GM18505 (cell line): ENCODE results near the gene TPM3.
A peak's percentile ranks its signal among the peaks of the same experiment; 100 is the strongest.
"Not testable (repeated sequence)": the region's sequence is repeated elsewhere in the genome, so short reads cannot be mapped to it uniquely, and the experiment has no call there.

Source experiments
- ATAC-seq: cut with Tn5 transposase; IDR thresholded peaks from one replicate; pipeline ENCODE4 v1.9.1; 2021; ENCODE audit not compliant: unreplicated experiment
- POLR2A ChIP-seq: IDR thresholded peaks from 4 replicates; pipeline ENCODE4 v1.6.1; 2011; ENCODE audit warnings: borderline replicate concordance; ENCODE audit not compliant: insufficient read depth, insufficient read length; ENCODE audit errors: extremely low read depth

TPM3 gene

DNA sequence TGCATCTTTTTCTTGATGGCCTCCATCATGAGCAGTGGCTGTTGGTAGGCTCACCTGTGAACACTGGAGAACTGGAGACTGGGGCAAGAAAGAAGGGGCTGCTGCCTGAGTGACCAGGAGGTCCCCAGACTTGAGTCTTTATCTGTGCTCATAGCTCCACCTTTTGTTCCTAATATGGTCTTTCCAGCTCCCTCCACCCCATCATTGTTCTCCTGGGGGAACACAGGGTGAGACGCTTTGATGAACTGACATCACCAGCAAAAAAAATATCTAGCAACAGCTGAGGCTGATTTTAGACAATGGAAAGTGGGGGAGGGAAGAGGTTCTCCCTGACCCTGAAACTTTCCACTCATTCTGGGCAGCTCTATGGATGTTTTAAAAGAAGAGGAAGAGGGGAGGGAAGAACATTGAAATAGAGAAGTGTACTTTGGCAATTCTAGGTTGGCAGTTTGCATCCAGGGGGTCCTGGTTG lies at the start of gene TPM3:
Gene TPM3, minus strand, starts transcription at position 111 of the 472 bp plus-strand sequence. Its CDS starts 82 bp downstream, at position 29.
- ATAC-seq = no peak
- no peak for TF ChIP-seq POLR2A

- no peak for TF ChIP-seq POLR2A
- no peak for ATAC-seq
These were observed 48.5 kb upstream of the TPM3 start for GRCh38 chr1:154240294-154240833.

GRCh38 chr1:154239491-154239890 lies 47.6 kb upstream of the TPM3 start:
- no peak for TF ChIP-seq POLR2A
- no peak for ATAC-seq

DNA sequence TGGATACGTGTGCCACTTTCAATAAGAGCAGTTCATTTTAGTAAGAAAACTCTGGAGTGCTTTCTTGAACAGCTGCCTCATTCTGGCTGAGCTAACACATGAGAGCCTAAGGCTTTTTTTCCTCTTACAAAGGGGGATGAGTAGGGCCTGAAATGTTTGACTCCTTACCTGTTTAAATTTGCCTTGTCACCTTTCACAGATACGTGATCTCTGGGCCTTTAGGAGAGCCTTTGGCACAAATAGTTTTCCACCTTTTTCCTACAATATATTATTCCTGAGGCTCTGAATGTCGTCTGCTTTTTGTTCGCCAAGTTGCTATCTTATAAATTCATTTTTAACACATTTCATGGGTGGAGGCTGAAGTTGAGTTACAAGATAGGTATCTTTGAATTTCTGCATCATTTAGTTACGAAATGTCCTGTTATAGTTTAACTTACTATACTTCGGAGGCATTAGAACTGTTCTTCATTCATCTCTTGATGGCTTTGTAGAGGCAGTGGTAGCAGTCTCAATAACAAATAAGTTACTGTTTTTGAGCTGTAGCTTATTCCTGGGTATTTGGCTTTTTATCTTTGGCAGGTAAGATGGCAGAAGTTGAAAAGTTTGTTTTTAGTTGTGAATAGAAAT lies 46.1 kb upstream of the TPM3 start:
- no peak for TF ChIP-seq POLR2A
- no peak for ATAC-seq

DNA sequence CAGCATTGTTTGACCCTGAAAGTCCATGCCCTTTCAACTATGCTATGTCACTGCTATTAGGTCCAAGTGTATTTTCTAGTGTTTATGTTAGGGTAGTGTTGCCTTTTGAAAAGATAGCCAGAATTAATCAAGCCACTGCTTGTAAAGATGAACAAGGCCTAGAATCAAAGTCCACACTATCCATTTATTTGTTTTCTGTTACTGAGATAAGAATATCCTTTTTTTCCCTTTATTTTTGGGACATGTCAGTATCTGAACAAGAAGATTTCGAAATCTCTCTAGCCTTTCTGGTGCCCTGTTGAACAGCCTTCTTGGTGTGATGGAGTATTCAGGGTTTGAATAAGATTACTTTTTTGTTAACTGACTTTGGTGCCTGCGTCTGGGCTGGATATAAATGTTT lies 45.5 kb upstream of the TPM3 start:
- ATAC-seq = no peak
- no peak for TF ChIP-seq POLR2A

GRCh38 chr1:154236855-154237254 lies 45.0 kb upstream of the TPM3 start:
- no peak for ATAC-seq
- TF ChIP-seq POLR2A = no peak

DNA sequence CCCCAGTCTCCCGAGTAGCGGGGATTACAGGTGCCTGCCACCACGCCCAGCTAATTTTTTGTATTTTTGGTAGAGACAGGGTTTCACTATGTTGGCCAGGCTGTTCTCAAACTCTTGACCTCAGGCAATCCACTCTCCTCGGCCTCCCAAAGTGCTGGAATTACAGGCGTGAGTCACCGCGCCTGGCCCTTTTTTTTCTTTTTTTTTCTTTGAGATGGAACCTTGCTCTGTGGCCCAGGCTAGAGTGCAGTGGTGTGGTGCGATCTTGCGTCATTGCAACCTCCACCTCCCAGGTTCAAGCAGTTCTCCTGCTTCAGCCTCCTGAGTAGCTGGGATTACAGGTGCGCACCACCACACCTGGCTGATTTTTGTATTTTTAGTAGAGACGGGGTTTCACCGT lies 41.2 kb upstream of the TPM3 start:
- not testable (repeated sequence) for ATAC-seq

DNA sequence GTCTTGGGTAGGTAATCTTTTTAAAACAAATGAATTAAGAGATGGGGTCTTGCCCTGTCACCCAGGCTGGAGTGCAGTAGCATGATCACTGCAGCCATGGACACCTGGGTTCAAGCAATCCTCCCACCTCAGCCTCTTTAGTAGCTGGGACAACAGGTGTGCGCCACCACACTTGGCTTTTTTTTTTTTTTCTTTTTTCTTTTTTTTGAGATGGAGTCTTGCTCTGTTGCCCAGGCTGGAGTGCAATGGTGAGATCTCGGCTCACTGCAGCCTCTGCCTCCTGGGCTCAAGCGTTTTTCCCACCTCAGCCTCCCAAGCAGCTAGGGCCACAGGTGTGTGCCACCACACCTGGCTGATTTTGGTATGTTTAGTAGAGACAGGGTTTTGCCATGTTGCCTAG lies 39.2 kb upstream of the TPM3 start:
- ATAC-seq = not testable (repeated sequence)

DNA sequence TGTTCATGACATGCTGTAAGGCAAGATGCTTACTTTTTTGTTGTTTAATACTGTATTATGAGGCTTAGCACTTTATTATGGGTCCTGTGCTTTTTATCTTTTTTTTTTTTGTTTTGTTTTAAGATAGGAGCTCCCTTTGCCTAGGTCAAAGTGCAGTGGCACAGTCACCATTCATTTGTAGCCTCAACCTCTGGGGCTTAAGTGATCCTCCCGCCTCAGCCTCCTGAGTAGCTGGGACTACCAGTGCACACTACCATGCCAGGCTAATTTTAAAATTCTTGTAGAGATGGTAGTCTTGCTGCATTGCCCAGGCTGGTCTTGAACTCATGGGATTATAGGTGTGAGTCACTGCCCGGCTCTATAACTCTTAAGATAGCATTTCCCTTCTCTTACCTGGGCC lies 33.5 kb upstream of the TPM3 start:
- no peak for TF ChIP-seq POLR2A
- ATAC-seq = no peak

DNA sequence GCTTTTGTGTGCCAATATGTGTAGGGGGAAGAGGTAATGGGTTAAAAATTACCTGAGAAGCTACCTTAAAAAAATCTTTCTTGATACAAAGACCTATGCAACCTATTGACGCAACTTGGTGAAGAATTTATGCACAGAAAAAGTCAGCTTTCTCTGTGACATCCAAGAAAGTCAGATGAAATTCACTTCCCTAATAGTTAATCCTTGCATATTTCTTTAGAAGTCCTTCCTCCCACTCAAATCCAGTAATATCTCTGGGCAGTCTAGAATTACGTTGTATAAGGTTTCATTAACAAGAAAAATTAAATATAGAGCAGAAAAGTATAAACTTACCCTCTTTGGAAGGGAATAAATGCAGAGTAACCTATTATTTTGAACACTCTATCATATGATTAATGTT lies 31.7 kb upstream of the TPM3 start:
- TF ChIP-seq POLR2A = no peak
- ATAC-seq = no peak

DNA sequence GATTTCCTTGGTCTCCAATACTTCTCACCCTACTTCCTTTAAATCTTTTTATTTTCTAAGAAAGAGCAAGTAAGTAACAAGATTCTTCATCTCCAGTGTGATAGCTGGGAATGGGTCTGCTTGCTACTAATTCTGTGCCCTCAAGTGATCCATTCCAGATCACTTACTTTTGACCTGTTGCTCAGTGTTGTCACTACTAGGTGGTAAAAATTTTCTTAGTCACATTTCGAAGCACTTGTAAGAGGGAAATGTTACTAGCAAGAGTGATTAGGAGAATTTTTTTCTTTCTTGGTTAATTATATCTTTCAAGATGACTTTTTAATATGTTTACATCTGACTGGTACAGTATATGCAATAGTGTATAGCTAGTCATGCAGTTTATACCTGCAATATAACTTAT lies 31.0 kb upstream of the TPM3 start:
- TF ChIP-seq POLR2A = no peak
- ATAC-seq = no peak

DNA sequence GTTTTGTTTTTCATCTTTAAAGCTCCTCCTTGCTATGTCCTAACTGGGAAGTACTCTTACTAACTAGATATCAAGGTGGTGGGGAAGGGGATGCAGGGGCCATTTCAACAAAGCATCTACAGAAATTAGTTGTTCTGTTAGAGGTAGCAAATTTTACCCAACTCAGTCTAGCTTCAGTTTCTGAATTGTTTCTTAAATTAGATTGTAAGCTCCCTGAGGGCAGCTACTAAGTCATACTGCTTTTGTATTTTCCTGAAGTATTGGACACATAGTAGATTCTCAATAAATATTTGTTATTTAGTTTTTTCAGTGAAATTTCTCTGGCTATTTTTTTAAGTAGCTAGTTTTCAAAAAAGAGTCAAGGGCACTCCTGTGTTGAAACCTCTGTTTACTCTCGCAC lies 30.6 kb upstream of the TPM3 start:
- no peak for ATAC-seq
- TF ChIP-seq POLR2A = no peak

- peak; percentile 70 for TF ChIP-seq POLR2A
- ATAC-seq = peak; percentile 16
These were observed 29.5 kb upstream of the TPM3 start for GRCh38 chr1:154221278-154222001.

GRCh38 chr1:154220970-154221277 lies 29.0 kb upstream of the TPM3 start:
- no peak for TF ChIP-seq POLR2A

More at GRCh38 chr1:154220970-154221277, 29.0 kb upstream of the TPM3 start:
- ATAC-seq = no peak
